22Rv1 (cell line): ENCODE data around the gene CUL9.

Experiments used
- H3K27ac ChIP-seq: fragments of 450-650 bp; 2 replicates; pipeline ENCODE4 v1.5.1; 2017
- ZFX ChIP-seq: fragments of 450-650 bp; IDR thresholded peaks from 2 replicates; pipeline ENCODE4 v1.6.1; 2017; ENCODE audit warnings: antibody characterized with exemption, borderline replicate concordance
- TF ChIP-seq, protein P1 (sequence below): fragments of 450-650 bp; IDR thresholded peaks from 2 replicates; pipeline ENCODE4 v1.5.1; 2017; ENCODE audit warnings: mild to moderate bottlenecking

CUL9 gene

DNA sequence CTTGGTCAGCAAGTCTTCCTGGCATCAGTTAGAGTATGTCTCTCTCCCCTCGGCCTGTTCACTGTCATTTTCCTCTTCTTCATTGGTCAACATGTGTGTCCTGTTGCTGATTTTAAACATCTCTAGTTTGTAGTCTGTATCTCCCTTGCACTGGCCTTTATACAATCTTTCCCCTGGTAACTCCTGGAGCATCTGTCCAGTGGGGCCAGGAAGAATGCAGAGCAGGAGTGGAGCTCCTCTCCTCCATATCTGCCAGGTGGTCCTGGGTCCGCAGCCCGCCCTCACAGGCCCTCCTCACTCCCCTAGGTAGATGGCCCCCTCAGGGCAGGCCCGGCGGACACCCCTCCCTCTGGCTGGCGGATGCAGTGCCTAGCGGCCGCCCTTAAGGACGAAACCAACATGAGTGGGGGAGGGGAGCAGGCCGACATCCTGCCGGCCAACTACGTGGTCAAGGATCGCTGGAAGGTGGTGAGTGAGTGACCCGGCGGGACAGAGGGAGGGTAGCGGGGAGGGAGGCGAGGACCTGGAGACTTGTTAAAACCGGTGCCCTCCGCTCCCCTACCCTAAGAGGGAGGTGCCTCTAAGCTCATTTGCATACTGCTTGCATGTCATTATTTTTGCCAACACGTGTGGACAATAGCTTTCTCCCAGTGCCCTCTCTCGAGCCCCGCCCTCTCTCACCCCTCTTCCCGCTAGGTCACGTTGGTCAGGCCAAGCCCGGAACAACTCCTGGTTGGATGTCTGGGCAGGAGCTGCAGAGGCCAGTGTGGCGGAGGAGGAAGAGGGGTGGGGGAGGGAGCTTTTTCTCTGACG, 64.5 kb downstream of the CUL9 start:
- TF ChIP-seq, protein P1, sequence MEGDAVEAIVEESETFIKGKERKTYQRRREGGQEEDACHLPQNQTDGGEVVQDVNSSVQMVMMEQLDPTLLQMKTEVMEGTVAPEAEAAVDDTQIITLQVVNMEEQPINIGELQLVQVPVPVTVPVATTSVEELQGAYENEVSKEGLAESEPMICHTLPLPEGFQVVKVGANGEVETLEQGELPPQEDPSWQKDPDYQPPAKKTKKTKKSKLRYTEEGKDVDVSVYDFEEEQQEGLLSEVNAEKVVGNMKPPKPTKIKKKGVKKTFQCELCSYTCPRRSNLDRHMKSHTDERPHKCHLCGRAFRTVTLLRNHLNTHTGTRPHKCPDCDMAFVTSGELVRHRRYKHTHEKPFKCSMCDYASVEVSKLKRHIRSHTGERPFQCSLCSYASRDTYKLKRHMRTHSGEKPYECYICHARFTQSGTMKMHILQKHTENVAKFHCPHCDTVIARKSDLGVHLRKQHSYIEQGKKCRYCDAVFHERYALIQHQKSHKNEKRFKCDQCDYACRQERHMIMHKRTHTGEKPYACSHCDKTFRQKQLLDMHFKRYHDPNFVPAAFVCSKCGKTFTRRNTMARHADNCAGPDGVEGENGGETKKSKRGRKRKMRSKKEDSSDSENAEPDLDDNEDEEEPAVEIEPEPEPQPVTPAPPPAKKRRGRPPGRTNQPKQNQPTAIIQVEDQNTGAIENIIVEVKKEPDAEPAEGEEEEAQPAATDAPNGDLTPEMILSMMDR, result no peak
- no peak for TF ChIP-seq ZFX
- H3K27ac ChIP-seq, result peak overlapping the region; percentile 65

DNA sequence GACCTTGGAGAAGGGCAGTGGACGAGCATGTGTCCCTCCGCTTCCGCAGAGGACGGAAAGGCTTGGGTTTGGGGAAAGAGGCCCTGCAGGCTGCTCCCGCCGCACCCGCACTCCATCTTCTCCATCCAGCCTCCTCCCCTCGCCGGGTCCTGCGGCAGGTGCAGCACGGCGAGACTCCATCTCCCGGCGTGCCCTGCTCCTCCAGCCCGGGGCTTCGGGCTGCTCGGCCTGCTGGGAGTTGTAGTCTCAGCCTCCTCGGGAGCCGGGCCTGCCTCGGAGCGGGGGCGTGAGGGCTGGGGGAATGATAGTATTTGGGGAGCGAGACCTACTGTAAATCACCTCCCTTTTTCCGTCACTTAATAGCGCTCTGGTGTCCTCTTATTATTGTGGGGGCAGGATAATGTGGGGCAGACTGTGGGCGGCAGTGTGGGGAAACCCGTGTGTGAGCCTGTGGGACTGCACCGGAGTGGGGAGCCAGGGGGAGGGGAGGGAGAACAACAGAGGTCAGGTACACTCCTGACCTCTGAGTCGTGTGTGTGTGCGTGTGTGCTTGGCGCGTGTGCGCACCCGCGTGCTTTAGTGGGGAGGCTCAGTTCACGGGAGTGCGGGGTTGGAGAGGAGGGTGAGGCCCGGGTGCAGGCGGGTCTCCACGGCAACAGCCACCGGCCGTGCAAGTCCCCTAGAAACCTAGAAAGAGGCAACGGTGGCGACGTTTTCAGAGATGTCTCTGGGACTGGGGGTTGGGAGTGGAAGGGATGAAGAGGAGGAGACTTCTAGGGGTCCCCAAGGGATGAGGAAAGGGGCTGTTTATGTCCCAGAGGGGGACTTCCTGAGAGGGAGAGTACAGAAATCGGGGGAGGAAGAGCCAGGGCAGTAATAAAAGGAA, 65.4 kb downstream of the CUL9 start:
- TF ChIP-seq, protein P1, result no peak
- TF ChIP-seq ZFX, result no peak
- peak overlapping the region; percentile 65 for H3K27ac ChIP-seq

- no peak for TF ChIP-seq ZFX
- TF ChIP-seq, protein P1, result no peak
- no peak overlapping the region for H3K27ac ChIP-seq
Measured at GRCh38 chr6:43248101-43248500, 66.1 kb downstream of the CUL9 start.

- no peak overlapping the region for H3K27ac ChIP-seq
- TF ChIP-seq ZFX, result no peak
- TF ChIP-seq, protein P1, result no peak
Measured at GRCh38 chr6:43248791-43249190, 66.8 kb downstream of the CUL9 start.

GRCh38 chr6:43250992-43251373, 69.0 kb downstream of the CUL9 start:
- TF ChIP-seq, protein P1, result no peak
- no peak for TF ChIP-seq ZFX
- H3K27ac ChIP-seq, result no peak overlapping the region; the same call in 1 of the 2 replicates

- TF ChIP-seq ZFX, result no peak
- TF ChIP-seq, protein P1, result no peak
Measured at GRCh38 chr6:43253401-43253800, 71.4 kb downstream of the CUL9 start.

More at GRCh38 chr6:43253401-43253800, 71.4 kb downstream of the CUL9 start:
- H3K27ac ChIP-seq, result no peak overlapping the region
